Esophagus muscularis mucosa (tissue), 4 donors: ENCODE results near the gene UPK3BL2.
"Not testable (repeated sequence)": the region's sequence is repeated elsewhere in the genome, so short reads cannot be mapped to it uniquely, and the experiment has no call there.

Source experiments
- CTCF ChIP-seq, 3 experiments: fragments of 200-600 bp in 2 of 3; fragments of 450-650 bp in 1 of 3; sonication (generic) in 2 of 3; IDR thresholded peaks; one replicate each; pipeline ENCODE4 v1.5.1; 2017 to 2019; ENCODE audit warnings: antibody characterized with exemption in 3 of 3, mild to moderate bottlenecking in 2 of 3, moderate library complexity in 1 of 3
- EP300 ChIP-seq: sonication (generic); formaldehyde crosslinking; IDR thresholded peaks from one replicate; pipeline ENCODE4 v1.6.1; 2017; ENCODE audit warnings: antibody characterized with exemption
- POLR2A ChIP-seq: fragments of 450-650 bp; IDR thresholded peaks from one replicate; pipeline ENCODE4 v1.6.1; 2017; ENCODE audit warnings: antibody characterized with exemption, moderate library complexity, mild to moderate bottlenecking, low read depth
- POLR2AphosphoS5 ChIP-seq, 2 donors: sonication (generic); formaldehyde crosslinking; IDR thresholded peaks; one replicate each; pipeline ENCODE4 v1.6.1; 2017; ENCODE audit warnings: antibody characterized with exemption in 2 of 2

- not testable (repeated sequence) for TF ChIP-seq POLR2AphosphoS5 (IDR thresholded peaks at IDR 0.05); CTCF (IDR thresholded peaks at IDR 0.05); POLR2A; EP300
Measured at GRCh38 chr7:102516951-102517350, 26.5 kb downstream of the UPK3BL2 start.
